Parathyroid adenoma (tissue), 2 donors: ENCODE results near the gene TMEM198.

Source experiments
- H2AFZ ChIP-seq: fragments of 300-600 bp; sonication (generic); one replicate; pipeline ENCODE4 v1.7.0; 2017; ENCODE audit warnings: antibody characterized with exemption, mild to moderate bottlenecking
- H3K27ac ChIP-seq: fragments of 300-600 bp; sonication (generic); one replicate; pipeline ENCODE4 v1.7.0; 2017
- H3K27me3 ChIP-seq: fragments of 300-600 bp; sonication (generic); one replicate; pipeline ENCODE4 v1.7.0; 2017; ENCODE audit warnings: low read length; ENCODE audit not compliant: control insufficient read depth, insufficient read depth
- H3K36me3 ChIP-seq: fragments of 300-600 bp; sonication (generic); one replicate; pipeline ENCODE4 v1.7.0; 2017; ENCODE audit warnings: low read length; ENCODE audit not compliant: control insufficient read depth, insufficient read depth
- H3K4me1 ChIP-seq: fragments of 300-600 bp; sonication (generic); one replicate; pipeline ENCODE4 v1.7.0; 2017; ENCODE audit warnings: control low read depth
- H3K4me2 ChIP-seq: fragments of 300-600 bp; sonication (generic); one replicate; pipeline ENCODE4 v1.7.0; 2017; ENCODE audit warnings: low read length
- H3K4me3 ChIP-seq: fragments of 300-600 bp; sonication (generic); one replicate; pipeline ENCODE4 v1.7.0; 2017; ENCODE audit warnings: low read depth, low read length
- H3K79me2 ChIP-seq: fragments of 300-600 bp; sonication (generic); one replicate; pipeline ENCODE4 v1.7.0; 2017; ENCODE audit warnings: control low read depth
- H3K9ac ChIP-seq: fragments of 300-600 bp; sonication (generic); one replicate; pipeline ENCODE4 v1.7.0; 2017; ENCODE audit warnings: mild to moderate bottlenecking
- H3K9me3 ChIP-seq: fragments of 300-600 bp; sonication (generic); one replicate; pipeline ENCODE4 v1.7.0; 2017; ENCODE audit warnings: low read length; ENCODE audit not compliant: control insufficient read depth
- TF ChIP-seq, protein P1 (sequence below): fragments of 300-600 bp; sonication (generic); IDR thresholded peaks from one replicate; pipeline ENCODE4 v1.7.0; 2017; ENCODE audit warnings: antibody characterized with exemption, mild to moderate bottlenecking
- donor health status: primary hyperparathyroidism.

TMEM198 gene

DNA sequence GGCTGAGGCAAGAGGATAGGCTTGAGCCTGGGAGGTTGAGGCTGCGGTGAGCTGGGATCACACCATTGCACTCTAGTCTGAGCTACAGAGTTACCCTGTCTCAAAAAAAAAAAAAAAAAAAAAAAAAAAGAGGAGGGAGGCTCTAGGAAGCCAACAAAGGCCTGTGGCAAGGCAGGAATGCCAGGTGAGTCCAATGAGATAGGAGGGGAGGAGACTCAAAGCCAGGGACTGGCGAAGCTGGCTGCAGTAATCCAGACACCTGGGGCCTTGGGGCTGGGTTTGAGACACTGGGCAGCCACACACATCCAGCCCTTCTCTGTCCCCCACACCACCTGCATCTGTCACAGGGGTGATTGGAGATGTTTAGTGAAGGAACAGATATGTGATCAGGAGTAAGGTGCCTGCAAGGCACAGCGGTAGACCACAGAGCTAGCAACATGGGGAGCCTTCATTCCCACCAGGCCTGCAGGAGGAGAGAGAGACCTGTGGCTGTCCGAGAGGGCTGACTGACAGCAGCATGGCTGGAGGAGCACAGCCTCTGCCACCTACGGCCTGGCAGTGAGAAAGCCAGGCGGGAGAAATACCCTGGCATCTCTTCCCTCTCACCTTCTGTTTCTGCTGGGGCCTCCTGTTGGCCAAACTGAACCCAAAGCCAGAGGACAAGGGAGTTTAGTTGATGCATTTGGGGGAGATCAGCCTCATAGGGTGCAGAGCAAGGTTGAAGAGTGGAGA is 9.7 kb upstream of the TMEM198 start:
- H3K4me3 ChIP-seq: no peak overlapping the region
- H3K27ac ChIP-seq: no peak overlapping the region
- TF ChIP-seq, protein P1, sequence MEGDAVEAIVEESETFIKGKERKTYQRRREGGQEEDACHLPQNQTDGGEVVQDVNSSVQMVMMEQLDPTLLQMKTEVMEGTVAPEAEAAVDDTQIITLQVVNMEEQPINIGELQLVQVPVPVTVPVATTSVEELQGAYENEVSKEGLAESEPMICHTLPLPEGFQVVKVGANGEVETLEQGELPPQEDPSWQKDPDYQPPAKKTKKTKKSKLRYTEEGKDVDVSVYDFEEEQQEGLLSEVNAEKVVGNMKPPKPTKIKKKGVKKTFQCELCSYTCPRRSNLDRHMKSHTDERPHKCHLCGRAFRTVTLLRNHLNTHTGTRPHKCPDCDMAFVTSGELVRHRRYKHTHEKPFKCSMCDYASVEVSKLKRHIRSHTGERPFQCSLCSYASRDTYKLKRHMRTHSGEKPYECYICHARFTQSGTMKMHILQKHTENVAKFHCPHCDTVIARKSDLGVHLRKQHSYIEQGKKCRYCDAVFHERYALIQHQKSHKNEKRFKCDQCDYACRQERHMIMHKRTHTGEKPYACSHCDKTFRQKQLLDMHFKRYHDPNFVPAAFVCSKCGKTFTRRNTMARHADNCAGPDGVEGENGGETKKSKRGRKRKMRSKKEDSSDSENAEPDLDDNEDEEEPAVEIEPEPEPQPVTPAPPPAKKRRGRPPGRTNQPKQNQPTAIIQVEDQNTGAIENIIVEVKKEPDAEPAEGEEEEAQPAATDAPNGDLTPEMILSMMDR: no peak
- H3K4me2 ChIP-seq: no peak overlapping the region
- peaks cover 7% of the 10 kb centered on the region for H3K79me2 ChIP-seq
- no peak overlapping the region for H2AFZ ChIP-seq
- peaks cover 3% of the 10 kb centered on the region for H3K27me3 ChIP-seq
- no peaks in the 10 kb centered on the region for H3K9me3 ChIP-seq
- no peak overlapping the region for H3K9ac ChIP-seq
- H3K4me1 ChIP-seq: peaks cover 10% of the 10 kb centered on the region
- no peaks in the 10 kb centered on the region for H3K36me3 ChIP-seq

GRCh38 chr2:219536425-219536824 is 7.4 kb upstream of the TMEM198 start:
- H3K9ac ChIP-seq: no peak overlapping the region
- TF ChIP-seq, protein P1: no peak
- no peaks in the 10 kb centered on the region for H3K9me3 ChIP-seq
- no peaks in the 10 kb centered on the region for H3K36me3 ChIP-seq
- no peak overlapping the region for H2AFZ ChIP-seq
- no peak overlapping the region for H3K27ac ChIP-seq
- H3K27me3 ChIP-seq: no peaks in the 10 kb centered on the region
- no peak overlapping the region for H3K4me3 ChIP-seq
- peaks cover 13% of the 10 kb centered on the region for H3K4me1 ChIP-seq
- H3K4me2 ChIP-seq: no peak overlapping the region
- H3K79me2 ChIP-seq: peaks cover 9% of the 10 kb centered on the region

DNA sequence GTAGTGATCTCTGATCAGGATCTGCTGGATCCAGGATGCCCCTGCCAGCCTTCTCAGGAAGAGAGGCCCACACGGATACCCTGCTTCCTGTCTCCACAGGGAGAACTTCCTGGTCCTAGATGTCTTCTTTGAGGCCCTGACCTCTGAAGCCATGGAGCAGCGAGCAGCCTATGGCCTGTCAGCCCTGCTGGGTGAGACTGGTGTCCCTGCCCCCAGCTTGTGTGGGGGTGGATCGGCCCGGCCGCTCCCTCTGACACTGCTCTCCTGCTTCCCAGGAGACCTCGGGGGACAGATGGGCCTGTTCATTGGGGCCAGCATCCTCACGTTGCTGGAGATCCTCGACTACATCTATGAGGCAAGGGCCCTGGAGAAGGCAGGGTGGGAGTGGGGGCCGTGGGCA is 6.9 kb upstream of the TMEM198 start:
- no peak overlapping the region for H2AFZ ChIP-seq
- TF ChIP-seq, protein P1: no peak
- H3K79me2 ChIP-seq: peaks cover 9% of the 10 kb centered on the region
- H3K9ac ChIP-seq: no peak overlapping the region
- no peak overlapping the region for H3K4me2 ChIP-seq
- H3K27ac ChIP-seq: no peak overlapping the region
- H3K27me3 ChIP-seq: no peaks in the 10 kb centered on the region
- no peaks in the 10 kb centered on the region for H3K36me3 ChIP-seq
- H3K4me1 ChIP-seq: peaks cover 16% of the 10 kb centered on the region
- H3K9me3 ChIP-seq: no peaks in the 10 kb centered on the region
- no peak overlapping the region for H3K4me3 ChIP-seq

DNA sequence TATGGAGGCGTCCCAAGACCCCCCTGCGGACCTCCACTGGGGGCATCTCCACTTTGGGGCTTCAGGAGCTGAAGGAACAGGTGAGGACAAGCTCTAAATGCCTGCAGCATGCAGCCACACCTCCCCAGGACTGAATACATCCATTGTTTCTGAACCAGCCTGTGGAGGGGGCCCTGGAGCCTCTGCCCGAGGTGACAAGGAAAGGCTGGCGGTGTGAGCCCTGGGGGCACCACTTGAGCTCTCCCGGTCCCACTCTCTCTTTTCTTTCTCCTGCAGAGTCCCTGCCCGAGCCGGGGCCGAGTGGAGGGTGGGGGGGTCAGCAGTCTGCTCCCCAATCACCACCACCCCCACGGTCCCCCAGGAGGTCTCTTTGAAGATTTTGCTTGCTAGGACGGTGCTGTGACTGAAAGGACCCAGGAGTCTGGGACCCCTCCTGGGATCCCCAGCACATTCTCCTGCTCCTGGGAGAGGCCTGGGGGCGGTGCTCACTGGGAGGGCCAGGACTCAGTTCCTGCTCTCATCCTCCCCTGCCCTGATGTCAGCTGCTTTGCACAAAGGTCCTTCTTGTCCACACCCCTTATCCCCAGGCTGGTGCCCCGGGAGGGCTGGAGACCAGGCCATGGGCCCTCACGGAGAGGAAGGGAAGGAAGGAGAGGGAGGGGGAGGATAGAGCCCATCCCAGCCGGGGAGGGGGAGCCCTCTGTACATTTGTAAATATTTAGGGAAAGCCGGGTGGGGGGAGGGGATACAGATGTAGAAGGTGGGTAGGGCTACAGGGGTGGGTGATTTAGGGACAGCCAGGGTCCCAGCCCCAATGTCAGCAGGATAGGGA is 6.0 kb upstream of the TMEM198 start:
- Histone ChIP-seq H3K36me3 (no peaks in the 10 kb centered on the region), H2AFZ (no peak overlapping the region), H3K27ac (no peak overlapping the region), H3K4me3 (no peak overlapping the region), H3K9ac (no peak overlapping the region), H3K27me3 (no peaks in the 10 kb centered on the region), H3K79me2 (peaks cover 9% of the 10 kb centered on the region), H3K4me1 (peaks cover 22% of the 10 kb centered on the region), H3K4me2 (no peak overlapping the region), H3K9me3 (no peaks in the 10 kb centered on the region)
- TF ChIP-seq, protein P1: no peak
